Eye (tissue), 1 donor: Measurements from ENCODE around the gene GNB3.
"Not testable (repeated sequence)": the region's sequence is repeated elsewhere in the genome, so short reads cannot be mapped to it uniquely, and the experiment has no call there.

ENCODE experiments used
- DNase-seq: peaks from one replicate; pipeline ENCODE4 v3.0.0-alpha.2; 2015

Gene GNB3

GRCh38 chr12:6886206-6886999, 45.7 kb downstream of the GNB3 start:
- DNase-seq = not testable (repeated sequence)

- DNase-seq = no peak
Measured at GRCh38 chr12:6887460-6887859, 46.7 kb downstream of the GNB3 start.

DNA sequence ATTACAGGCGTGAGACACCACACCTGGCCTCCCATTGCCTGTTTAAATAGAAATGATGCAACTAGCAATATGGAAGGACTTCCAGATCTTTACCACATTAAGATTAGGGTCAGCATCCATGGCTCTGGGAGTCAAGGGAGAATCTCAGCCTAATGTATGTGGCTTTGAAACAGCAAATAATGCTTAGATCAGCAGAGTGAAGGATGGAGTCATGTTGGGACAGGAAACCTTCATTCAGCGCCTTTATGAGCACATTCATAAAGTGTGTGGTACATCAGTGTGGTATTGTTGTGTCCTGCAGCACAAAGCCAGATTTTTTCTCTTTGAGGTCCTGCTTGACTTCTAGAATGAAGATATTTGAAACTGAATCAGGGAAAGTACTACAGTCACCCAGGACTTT, 47.6 kb downstream of the GNB3 start:
- no peak for DNase-seq

- DNase-seq = not testable (repeated sequence)
Measured at GRCh38 chr12:6888794-6889193, 48.1 kb downstream of the GNB3 start.

GRCh38 chr12:6889775-6890573, 49.2 kb downstream of the GNB3 start:
- DNase-seq = not testable (repeated sequence)

DNA sequence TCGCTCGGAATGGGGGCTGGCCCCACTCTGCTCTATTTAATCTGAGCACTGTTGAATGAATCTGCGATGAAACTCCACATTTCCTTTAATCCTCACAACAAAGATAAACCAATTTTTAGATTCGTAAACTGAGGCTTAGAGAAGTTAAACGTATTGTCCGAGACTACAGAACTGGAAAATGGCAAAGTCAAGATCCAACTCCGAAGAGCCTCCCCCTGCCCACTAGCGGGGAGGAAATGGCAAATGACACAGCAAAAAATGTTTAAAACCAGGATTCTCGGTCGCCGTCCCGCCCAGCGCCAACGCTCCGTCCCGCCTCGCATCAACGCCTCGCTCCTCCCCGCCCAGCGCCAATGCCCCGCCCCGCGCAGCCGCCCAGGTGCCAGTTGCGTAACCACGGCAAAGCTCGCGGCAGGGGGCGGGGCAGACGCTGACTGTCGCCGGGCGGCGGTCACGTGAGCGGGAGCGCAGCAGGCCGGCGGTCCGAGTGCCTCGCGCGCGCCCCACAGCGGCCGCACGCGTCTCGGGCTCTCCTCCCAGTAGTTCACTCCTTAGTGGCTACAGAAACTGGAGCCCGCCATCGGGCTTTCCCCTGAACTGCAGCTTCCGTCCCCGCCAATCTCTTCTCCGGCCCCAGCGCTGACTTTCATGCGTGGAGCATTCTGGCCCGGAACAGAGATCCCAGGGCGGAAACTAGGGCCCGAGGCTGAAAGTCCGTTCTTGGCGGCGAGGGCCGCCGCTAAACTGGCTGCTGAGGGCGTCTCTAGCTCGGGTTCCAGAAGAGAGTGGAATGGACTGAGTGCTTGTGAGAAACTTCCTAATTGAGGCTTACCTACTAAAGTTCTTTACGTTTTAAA, 50.3 kb downstream of the GNB3 start:
- peak; percentile 99 for DNase-seq

- DNase-seq = no peak
Measured at GRCh38 chr12:6891646-6892001, 50.9 kb downstream of the GNB3 start.

- DNase-seq = not testable (repeated sequence)
Measured at GRCh38 chr12:6892683-6893082, 52.0 kb downstream of the GNB3 start.

GRCh38 chr12:6894321-6894720, 53.6 kb downstream of the GNB3 start:
- no peak for DNase-seq
